NCI-H510A (cell line): Measurements from ENCODE around the gene ADH5.
"Not testable (repeated sequence)": the region's sequence is repeated elsewhere in the genome, so short reads cannot be mapped to it uniquely, and the experiment has no call there.

Experiments used
- DNase-seq: peaks from one replicate; lab custom pipeline; 2025; lab: John Stamatoyannopoulos, UW

Gene ADH5

DNA sequence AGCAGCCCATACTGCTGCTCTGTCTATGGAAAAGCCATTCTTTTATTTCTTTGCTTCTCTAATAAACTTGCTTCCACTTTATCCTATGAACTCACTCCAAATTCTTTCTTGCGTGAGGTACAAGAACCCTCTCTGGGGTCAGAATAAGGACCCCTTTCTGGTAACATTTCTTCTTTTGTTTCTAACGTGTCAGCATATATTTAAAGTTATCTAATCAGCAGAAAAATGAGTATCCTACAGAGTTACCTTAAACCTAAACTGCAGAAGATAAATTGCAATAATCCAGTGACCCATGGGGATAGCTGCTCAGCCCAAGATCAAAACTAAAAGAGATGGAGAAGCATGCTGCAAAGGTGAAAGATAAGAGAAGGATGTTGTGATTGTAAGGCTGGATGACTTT is 4.0 kb downstream of the ADH5 start:
- no peak for DNase-seq

GRCh38 chr4:99082192-99082591 is 6.4 kb downstream of the ADH5 start:
- DNase-seq = no peak

GRCh38 chr4:99080869-99081268 is 7.7 kb downstream of the ADH5 start:
- DNase-seq = not testable (repeated sequence)

DNA sequence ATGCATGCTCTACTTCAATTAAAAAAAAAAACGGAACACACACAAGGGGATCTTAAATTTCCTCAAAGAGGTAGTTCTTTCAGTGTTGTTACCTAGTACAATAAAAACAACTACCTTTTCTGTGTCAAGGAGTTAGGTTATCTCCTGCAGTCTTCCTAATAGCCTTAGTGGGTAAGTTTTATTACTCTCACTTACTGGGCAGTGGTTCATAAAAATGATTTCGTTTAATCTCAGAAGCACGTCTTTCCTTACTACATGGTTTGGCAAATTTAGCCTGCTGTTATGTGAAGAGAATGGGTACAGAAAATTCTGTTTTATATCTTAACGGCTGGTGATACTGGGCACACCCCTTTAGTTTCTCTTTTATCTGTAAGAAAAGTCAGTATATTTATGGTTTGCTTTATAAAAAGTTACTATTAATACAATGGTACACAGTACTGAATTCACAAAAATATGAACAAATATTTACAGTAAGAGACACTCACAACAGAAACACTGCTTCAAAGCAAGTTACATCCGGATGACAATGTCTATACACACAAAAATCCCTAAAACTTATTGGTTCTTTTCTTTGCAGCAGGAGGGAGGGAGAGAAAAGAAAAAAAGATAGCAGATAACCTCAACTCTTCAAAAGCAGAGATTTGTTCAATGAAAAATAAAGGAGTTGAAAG is 8.8 kb downstream of the ADH5 start:
- DNase-seq = no peak

DNA sequence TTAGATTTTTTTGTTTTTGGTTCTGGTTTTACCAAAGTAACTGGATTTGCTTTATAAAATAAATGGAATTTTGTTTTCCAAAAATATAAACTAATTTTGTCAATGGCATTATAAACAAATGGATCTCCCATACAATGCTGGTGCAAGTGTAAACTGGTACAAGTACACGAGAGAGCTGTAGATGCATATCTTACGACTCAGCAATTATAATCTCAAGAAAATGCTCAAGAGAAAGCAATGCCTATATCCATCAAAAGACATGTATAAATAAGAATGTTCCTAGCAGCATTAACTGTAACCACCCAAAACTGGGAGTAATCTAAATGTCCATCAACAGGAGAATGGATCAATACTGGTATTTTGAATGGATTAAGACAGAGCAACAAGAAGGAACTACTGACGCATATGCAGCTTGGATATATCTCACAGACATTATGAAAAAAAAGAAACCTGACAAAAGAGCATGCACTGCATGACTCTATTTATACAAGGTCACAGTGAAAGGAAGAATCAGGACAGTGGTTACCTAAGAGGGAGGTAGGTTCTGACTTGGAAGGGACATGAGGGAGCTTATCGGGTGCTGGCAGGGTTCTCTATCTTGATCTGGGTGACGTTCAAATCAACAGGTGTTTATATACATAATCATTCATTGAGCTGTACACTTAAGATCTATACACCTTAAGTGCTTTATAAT is 9.5 kb downstream of the ADH5 start:
- no peak for DNase-seq

GRCh38 chr4:99078336-99078735 is 10.3 kb downstream of the ADH5 start:
- no peak for DNase-seq

DNA sequence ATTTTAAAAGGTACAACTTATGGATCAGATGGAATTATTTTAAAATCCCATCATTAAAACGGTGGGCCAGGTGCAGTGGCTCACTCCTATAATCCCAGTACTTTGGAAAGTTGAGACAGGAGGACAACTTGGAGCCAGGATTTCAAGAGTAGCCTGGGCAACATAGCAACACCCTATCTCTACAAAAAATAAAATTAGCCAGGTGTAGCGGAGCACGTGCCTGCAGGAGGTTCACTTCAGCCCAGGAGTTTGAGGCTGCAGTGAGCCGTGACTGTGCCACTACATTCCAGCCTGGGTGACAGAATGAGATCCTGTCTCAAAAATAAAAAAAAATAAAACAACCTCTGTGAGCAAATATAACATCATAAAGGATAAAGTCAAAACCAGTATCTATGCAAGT is 11.4 kb downstream of the ADH5 start:
- no peak for DNase-seq

GRCh38 chr4:99076292-99076976 is 12.2 kb downstream of the ADH5 start:
- no peak for DNase-seq

DNA sequence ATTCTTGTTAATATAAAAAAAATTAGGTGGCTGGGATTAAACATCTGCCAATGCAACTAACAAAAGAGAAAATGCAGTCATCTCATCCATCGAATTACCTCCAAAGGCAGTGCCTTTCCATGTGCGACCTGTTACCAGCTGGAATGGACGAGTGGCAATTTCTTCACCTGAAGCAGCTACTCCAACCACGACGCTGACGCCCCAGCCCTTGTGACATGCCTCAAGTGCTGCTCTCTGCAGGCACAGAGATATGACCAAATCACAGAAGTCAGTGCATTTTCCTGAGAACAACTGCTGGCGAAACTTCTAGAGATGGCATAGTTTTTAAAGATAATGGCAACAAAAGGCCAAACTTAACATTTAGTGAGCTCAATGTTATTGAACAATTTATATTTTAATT is 13.8 kb downstream of the ADH5 start:
- DNase-seq = no peak

DNA sequence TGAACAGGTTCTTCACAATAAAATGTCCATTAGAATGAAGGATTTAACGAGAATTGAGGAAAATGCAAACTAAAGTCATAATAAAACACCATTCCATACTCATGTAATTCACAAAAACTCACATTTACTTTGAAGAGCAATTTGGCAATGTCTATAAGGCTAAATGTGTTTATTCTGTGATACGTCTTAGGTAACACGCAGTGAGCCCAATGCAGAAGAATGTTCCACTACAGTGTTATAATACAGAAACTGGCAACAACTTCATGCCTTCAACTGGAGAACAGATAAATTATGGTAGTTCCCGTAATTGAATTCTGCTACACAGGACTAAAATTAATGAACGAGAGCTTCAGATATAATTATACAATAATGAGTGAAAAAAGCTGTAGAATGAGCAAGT is 17.4 kb downstream of the ADH5 start:
- DNase-seq = no peak

DNA sequence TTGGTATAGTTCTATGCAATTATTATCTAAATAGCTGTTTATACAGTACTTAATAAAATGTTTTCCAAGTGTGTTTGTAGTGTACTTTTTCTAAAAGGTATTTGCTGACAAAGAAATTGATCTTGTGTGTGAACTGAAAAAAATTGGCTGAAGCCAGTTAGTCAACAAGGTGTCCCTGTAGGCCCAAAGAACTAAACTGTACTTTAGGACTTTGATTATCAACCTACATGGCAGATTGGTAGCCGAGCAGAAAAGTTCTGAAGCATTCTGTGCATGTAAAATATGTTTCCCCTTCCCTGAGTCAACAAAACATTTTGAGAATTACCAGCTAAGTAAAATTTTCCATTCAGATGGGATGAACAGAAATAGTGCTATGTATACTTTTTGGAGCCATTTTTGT is 21.0 kb downstream of the ADH5 start:
- no peak for DNase-seq

DNA sequence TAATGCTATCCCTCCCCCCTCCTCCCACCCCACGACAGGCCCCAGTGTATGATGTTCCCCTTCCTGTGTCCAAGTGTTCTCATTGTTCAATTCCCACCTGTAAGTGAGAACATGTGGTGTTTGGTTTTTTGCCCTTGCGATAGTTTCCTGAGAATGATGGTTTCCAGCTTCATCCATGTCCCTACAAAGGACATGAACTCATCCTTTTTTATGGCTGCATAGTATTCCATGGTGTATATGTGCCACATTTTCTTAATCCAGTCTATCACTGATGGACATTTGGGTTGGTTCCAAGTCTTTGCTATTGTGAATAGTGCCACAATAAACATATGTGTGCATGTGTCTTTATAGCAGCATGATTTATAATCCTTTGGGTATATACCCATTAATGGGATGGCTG is 23.1 kb downstream of the ADH5 start:
- DNase-seq = not testable (repeated sequence)

DNA sequence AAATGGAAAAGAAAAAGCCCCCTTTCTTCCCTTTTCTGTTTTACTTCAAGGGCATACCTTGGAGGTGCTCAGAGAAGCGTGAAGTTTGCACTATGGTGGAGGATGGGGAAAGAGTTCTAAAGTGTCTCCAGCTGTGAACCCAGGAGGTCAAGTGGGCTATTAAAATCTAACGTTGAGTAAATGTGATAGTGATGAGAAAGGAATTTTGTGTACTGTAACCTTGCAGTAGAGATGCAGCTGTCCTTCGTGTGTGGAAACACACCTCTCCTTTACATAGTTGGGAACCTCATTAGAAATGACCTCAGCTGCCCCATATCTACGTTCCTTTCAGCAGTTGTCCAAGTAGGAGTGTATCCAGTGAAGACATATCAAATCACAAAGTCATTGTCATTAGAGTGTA is 26.5 kb downstream of the ADH5 start:
- DNase-seq = peak; percentile 22

DNA sequence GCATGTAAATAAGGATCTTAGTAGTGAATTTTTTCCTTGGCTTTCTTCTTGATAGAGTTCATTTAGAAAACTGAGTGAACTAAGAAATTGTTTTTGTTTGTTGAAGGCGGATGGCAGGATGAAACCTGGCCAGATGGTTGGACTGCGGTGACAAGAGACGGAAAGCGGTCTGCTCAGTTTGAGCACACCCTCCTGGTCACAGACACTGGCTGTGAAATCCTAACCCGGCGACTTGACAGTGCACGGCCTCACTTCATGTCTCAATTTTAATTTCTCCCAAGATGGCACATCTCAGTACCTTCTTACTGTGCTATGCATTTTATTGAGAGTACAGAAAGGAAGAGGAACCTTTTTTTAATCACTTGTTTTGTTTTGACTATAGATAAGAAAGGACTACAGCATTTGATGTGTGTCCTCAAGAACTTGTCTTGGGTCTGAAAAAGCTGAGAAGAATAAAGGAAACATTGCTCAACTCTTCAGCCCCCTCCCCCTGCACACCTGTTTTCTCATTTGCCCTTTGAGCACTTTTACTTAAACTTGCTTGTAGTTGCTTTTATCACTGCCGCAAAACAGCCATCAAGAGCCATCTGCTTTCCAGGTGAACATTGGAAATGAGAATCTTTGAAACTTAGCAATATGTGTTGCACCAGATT is 27.4 kb downstream of the ADH5 start:
- no peak for DNase-seq

DNA sequence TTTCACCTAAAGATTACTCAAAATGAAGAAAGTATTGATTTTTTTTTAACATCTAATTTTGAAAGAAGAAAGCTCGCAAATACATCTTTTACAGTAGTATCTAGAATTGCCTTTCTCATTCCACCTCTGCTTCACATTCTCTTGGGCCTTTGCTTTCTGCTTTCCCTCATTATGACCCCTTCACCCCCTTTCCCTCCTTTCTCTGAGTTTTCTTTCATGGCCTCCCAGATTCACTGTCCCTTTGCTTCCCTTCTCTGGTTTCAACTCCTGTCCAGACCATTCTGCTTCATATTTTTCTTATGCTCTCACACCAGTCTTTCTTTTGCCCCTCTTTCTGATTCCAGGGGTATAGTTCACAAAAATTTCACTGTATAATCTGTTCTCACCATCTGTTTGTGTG is 29.0 kb downstream of the ADH5 start:
- DNase-seq = no peak

DNA sequence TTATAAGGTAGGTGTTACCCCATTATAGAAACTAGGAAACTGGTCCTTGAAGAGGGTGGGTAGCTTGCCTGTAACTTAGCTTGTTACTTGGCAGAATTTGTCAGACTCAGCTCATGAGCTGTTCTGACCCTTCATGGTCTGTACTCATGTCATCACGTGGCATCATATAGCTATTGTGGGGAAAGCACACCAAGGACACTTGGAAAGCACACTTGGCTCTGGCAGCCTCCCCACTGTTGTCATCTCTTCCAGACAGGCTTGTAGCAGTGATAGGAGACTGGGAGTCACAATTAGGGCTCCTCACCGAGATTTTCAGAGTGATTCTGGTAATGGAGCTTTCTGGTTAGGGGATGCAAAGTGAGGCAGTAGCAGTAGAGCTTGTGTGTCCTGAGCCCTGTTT is 30.4 kb downstream of the ADH5 start:
- no peak for DNase-seq

DNA sequence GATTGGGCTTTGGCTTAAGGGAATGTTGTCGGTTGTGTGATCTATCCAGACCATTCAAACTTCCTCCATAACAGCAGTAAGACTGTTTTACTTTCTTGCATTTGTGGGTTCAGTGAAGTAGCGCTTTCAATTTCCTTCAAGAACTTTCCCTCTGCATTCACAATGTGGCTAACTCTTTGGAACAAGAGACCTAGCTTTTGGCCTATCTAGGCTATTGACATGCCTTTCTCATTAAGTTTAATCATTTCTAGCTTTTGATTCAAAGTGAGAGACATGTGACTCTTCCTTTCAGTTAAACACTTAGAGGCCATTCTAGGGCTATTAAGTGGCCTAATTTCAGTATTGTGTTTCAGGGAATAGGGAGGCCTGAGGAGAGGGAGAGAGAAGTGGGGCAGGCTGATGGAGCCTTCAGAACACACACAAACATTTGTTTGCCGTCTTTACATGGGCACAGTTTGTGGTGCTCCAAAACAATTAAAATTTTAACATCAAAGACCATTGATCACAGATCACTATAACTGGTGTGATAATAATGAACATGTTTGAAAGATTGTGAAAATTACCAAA is 34.1 kb downstream of the ADH5 start:
- no peak for DNase-seq

DNA sequence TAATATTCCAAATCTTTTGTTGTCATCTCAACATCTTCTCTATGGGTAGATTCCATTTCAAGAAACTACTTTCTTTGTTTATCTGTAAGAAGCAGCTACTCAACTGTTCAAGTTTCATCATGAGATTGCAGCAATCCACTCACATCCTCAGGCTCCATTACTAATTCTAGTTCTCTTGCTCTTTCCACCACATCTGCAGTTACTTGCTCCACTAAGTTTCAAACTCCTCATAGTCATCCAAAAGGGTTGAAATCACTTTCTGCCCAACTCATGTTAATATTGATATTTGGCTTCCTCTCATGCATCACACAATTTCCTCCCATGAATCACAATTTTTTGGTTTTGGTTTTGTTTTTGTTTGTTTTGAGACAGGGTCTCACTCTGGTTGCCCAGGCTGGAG is 35.7 kb downstream of the ADH5 start:
- no peak for DNase-seq

DNA sequence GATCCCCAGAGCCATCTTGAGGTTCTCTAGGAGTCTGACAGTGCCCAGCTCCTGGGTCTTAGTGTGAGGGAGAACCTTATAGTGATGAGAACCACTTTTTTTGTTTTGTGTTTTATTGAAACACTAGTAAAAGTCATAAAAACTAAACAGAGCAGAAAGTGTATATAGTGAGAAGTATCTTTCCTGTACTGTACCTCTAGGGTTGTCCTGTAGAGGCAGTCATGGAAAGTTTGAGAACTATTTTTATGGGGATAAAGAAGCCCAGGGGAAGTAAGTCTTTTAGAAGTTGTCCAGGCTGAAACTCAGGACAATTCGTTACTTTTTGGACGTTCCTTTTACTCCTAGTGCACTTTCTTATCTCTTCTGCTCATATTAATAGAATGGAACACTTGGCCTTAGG is 40.9 kb downstream of the ADH5 start:
- DNase-seq = no peak

DNA sequence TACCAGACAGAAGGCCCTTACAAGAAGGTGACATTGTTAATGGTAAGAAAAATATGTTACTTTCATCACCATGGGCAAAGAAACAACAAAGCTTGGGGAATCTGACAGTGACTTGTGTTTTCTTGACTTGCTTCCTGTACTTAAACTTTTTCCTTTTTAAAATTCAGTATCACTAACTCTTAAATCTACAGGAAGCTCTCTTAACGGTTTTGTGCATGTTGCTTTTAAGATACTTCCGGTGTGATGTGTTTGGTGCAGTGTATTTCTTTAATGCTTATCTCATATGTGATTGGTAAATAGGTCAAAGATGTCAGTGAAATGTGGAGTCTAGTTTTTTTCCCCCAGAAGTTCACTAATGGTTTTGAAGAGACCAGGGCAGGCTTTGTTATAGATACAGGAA is 45.2 kb downstream of the ADH5 start:
- DNase-seq = no peak

DNA sequence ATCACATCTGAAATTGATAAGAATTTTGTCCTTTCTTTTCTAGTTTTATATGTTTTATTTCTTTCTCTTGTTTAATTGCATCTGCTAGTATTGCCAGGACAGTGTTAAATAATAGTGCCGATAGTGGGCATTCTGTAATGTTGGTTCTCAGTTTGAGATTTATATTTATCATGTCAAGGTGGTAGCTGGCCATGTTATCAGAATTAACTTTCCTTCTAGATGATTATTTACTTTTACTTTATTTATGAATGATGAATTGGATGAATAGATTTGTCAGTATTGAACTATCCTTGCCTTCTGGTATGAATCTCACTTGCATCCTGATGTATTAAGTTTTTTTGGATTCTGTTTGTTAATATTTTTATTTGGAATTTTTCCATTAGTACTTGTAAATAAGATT is 50.4 kb downstream of the ADH5 start:
- no peak for DNase-seq

DNA sequence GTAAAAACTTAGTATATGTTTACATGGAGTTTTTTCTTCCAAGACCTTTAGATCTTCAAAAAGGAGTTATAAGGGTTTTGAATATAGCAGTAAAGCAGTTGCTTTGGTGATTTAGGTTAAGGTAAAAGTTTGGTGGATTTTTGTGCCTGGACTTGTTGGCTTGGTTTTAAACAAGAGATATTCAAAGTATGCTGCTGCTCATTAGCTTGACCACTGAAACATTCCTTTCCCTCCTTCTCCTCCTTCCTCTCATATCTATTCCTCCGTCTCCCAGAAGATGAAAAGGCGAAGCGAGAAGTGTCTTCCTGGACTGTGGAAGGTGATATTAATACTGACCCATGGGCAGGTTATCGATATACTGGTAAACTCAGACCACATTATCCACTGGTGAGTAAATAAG is 54.6 kb downstream of the ADH5 start:
- no peak for DNase-seq

DNA sequence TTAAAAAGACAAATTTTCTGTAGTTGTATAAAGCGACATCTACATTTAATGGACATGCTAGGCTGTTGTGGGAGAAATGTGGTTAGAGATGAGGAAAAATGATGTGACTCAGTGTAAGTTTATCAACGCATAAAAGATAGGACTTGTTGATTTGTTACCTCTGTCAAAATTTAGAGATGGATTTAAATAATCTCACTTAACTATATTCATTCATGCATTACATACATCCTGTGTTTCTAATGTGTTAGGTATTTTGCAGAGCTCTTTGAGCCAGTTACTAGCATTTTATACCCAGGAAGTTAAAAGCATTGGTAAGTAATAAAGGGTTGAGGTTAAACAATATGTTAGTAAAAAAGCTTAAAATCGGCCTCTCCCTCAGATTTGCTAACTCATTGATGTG is 58.7 kb downstream of the ADH5 start:
- no peak for DNase-seq
